ENCODE results near the gene M1AP. TPM values are rescaled to one million over a fixed set of nuclear protein-coding genes. Genes with fewer than 3 reads are reported as not detected.

M1AP gene
- total and polyA plus RNA-seq, 9 of the 15 experiments (the other 6 are each of a cell fraction or from before 2014, with no cell fraction given) = 0.06 to 0.33 (median 0.11) TPM; not detected in 4

- Histone ChIP-seq H3K4me3 (no peak overlapping the region), H3K4me1 (replicated peaks in 1 of 2; ENCODE audit: control insufficient read depth in 2 of 2, insufficient read depth in 2 of 2, low read length in 2 of 2) (peaks cover 17 to 44% of the 10 kb centered on the region in 2 experiments; a peak in 4 of 5 replicates), H3K9ac (ENCODE audit: insufficient read depth in 1 of 2, low read depth in 2 of 2, low read length in 2 of 2) (no peak overlapping the region), H2AFZ (ENCODE audit: low read depth, low read length) (no peak overlapping the region), H3K36me3 (ENCODE audit: control insufficient read depth, insufficient read depth, low read length) (no peaks in the 10 kb centered on the region), H3K79me2 (ENCODE audit: control insufficient read depth, insufficient read depth, low read length) (peaks cover 9% of the 10 kb centered on the region), H3K27ac (ENCODE audit: extremely low read depth, low read depth, low read length) (no peak overlapping the region), H3K9me1 (ENCODE audit: control insufficient read depth, insufficient read depth, low read length) (no peaks in the 10 kb centered on the region), H4K20me1 (replicated peaks; ENCODE audit: control insufficient read depth, insufficient read depth, low read length) (no peaks in the 10 kb centered on the region), H3K27me3 (ENCODE audit: control insufficient read depth in 2 of 2, insufficient read depth in 2 of 2, low read length in 2 of 2) (no peaks in the 10 kb centered on the region), H3K4me2 (ENCODE audit: insufficient read depth, low read length) (no peak overlapping the region), H3K9me3 (replicated peaks; ENCODE audit: control insufficient read depth, insufficient read depth, low read depth, low read length) (no peaks in the 10 kb centered on the region)
- intact Hi-C loops (cut with micrococcal nuclease) (no loop called here), in situ Hi-C loops (cut with MboI) (no loop called here)
- CTCF ChIA-PET (ENCODE audit: low intra/inter-chr PET ratio) = no interaction called here
- 51% methylated on average over 11 of the region's 11 CpGs for WGBS (ENCODE audit: insufficient coverage, low coverage, missing lambda C conversion rate)
- DNase-seq (ENCODE audit: extremely low read depth in 1 of 4, low spot score in 3 of 4) (no peak), FAIRE-seq (no peak), ATAC-seq (no peak)
- POLR2A ChIA-PET = interaction anchor here (0.7 to 3.3 kb wide), 3 partner anchors 9 to 19 kb away, joined by 5 to 17 read pairs (median 12); partner anchors contain the start of genes AUP1 and HTRA2
- BruUV-seq (replicated peaks) = no TSS peak
- TF ChIP-seq C11orf30 (IDR thresholded peaks at IDR 0.05; ENCODE audit: low read depth) (0 out of 2 replicates have a peak, but pooled peaks have one; percentile 14), ZNF217 (CRISPR knock-in tag; IDR thresholded peaks at IDR 0.05) (no peak), EGR1 (conservative IDR thresholded peaks at IDR 0.05) (peak; percentile 17; the same call in 1 of the 2 replicates), ILK (tag; IDR thresholded peaks at IDR 0.05; ENCODE audit: borderline replicate concordance, low read depth) (no peak)
Observed at GRCh38 chr2:74511104-74511989, 136.8 kb downstream of the M1AP start.
